DMS53 treated with DMSO at 0.1 percent for 48 hours (cell line): ENCODE measurements around the gene SIPA1L2.

ENCODE experiments used
- DNase-seq: peaks from one replicate; lab custom pipeline; 2025; ENCODE audit not compliant: unreplicated experiment; lab: John Stamatoyannopoulos, UW

The SIPA1L2 gene

DNA sequence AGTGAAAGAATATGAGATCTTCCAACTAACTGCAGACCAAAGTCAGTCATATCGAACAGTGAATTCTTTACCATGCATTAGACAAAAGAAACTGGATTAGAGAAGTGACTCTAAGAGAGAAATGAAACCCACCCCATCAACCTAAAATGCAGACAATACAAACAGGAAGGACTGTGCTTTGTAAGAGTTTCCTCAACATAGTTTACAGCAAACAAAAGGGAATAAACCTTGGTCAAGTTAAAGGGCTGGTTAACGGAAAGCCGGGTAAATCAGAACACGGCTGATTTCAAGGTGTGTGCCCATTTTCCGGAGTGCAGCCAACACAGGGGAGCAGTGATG lies 39.2 kb downstream of the SIPA1L2 start:
- DNase-seq: no peak

DNA sequence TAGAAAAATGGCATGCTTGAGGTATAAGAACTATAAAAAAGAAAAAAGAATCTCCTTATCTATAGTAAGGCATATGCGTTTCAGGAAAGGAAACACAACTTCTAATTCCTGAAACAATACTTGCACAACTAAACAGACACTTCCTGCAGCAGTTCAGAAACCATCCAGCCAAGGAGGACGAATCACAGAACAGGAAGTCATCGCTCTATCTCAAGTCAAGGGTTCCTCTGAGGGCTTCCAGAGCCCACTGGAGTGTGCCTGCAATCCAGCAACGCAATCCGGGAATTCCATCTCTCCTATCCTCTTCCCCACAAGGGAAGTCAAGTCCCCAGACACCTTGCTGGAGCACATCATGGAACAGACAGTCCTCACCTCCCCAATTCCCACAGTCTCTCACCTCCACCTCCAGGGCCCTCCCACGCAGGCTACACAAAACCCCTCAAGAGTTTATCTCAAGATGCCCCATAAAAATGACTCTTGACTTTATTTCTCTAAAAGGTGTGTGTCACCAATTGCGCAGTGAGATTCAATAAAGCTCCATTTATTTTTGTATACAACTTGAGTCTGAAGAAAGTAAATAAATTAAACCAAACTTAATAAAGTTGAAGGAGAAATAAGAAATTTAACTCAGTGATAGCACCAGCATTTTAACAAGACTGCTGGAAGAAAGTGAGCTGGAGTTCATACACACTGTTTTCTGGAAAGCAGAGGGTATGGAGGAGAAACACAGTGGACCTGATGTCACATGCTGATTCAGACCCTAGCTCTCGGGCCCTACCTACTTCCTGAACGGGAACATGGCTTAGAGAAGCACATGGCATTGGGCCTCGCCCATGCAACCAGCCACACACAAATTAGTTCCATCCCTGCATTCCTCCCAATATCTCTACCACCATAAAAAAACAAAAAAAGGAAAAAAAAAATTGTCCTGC lies 39.9 kb downstream of the SIPA1L2 start:
- DNase-seq: no peak

DNA sequence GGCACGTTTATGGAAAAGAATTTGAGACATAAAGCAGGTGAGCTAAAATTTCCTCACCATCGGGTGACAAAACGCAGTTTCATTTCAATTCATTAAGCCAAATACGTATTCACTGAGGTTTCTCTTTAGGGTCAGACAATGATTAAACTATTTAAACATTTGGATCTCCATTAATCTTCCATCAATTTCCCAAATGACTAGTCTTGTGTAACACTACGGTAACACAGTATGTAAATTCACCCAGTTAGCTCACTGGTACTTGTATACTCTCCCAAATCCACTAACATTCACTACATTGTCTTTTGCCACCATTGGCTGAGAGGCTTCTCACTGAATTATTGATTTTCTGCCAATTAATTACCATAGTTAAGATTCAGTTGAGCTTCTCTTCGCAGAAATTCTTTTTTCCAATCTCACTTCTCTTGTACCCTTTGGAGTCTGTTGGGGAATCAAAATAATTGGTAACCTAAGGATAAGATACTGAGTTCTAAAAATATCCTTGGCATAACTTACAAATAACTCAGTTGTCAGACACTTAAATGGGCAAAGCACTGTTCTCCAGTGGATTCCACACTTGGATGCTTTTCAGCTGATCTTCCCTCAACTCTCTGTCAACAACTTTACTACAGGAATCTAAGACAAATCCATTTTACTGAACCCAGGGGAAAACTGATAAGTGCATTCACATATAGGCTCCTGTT lies 40.7 kb downstream of the SIPA1L2 start:
- no peak for DNase-seq

DNA sequence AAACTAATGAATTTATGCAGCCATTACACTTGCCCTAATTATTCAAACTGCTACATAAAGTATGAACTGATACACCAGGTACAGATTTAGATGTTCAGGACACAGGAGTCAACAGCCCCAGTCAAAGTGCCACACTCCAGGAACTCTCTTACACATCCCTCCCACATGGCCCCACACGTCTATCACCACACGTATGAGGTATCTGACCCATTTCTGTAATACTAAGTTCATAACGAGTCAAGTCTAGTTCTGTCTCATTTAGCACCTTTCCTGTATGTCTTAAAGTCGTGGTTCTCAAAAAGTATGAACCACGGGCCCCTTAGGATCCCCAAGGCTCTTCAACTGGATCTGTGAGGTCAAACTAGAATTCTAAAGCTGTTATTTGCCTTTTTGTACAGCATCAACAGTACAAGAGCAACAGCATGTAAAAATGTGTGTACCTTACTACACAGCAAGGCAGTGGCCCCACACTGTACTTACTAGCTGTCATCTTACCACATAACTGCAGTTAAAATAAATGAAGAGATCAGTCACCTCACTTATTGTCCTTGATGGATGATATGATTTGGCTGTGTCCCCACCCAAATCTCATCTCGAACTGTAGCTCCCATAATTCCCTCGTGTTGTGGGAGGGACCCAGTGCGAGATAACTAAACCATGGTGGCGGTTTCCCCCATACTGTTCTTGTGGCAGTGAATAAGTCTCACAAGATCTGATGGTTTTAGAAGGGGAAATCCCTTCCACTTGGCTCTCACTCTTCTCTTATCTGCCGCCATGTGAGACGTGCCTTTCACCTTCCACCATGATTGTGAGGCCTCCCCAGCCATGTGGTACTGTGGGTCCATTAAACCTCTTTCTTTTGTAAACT lies 42.6 kb downstream of the SIPA1L2 start:
- no peak for DNase-seq

DNA sequence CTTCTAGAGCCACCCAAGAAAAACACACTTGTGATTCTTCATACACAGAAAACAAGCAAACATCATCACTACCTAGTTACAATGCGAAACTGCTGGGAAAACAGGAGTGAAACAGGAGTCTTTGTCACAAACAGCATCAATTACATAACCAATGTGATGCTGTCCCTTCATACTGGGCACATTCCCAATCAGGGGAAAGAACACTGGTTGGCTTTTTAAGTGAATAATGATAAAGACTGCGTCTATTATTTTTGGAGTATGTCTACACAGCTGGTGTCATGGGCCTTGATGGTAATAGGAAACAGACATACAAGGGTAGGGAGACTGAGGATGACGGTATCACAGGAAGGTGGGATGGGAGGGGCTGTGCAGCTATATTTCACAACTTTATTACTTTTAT lies 43.3 kb downstream of the SIPA1L2 start:
- DNase-seq: no peak

DNA sequence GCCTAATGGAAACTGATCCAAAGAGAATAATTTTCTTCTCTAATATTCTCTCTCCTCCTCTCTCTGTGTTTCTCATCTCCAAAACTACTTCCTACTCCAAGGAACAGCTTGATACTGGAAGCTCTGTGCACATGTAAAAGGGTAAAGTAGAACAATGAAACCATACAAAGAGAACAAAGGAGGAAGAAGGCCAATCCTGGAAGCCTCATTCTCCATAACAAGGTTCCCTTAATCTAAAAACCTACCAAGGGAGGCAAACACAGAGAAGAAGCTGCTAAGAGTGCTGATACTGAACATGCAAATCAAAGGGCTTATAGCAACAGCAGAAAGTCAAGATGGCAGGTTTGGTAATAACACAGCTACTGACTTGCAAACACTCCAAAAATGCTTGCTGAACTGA lies 44.4 kb downstream of the SIPA1L2 start:
- no peak for DNase-seq

DNA sequence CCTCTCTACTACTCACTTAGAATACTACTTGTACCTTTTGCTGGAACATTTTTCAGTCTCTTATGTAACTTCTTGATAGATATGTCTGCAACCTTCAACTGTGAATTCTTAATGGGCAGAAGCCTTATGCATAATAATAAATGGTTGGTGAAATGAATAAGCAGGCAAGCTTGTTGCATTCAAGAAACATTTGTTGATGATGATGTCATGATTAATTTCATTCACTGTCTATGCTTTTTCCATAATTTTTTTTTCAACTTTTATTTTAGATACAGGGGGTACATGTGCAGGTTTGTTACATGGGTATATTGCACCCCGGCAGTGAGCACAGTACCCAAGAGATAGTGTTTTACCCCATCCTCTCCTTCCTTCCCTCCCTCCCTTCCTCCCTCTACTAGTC lies 48.0 kb downstream of the SIPA1L2 start:
- no peak for DNase-seq
